SK-MEL-5 (cell line): ENCODE results near the gene SLC25A44. TPM values are rescaled to one million over a fixed set of nuclear protein-coding genes. Genes with fewer than 3 reads are reported as not detected.
"Not testable (repeated sequence)": the region's sequence is repeated elsewhere in the genome, so short reads cannot be mapped to it uniquely, and the experiment has no call there.

Experiments
- DNase-seq: peaks from one replicate; pipeline ENCODE4 v3.0.0-alpha.2; 2016; ENCODE audit warnings: low read depth, low spot score
- in situ Hi-C: cut with HindIII; loops from 2 replicates; pipeline ENCODE4 v1.10.0; 2016; ENCODE audit warnings: low sequenced_read_pairs, high pct_unique_total_duplicates, low pct_unique_long_range_greater_than_20kb
- total RNA-seq: library from RNA; depleted of rRNA; stranded (reverse); fragments of >200 nt; shearing (Covaris generic); gene quantifications from 2 replicates; pipeline ENCODE4 v1.2.3, GENCODE V29; 2014

SLC25A44 gene
- total RNA-seq, 1 experiment from 2014 or later = 26.6 TPM

DNA sequence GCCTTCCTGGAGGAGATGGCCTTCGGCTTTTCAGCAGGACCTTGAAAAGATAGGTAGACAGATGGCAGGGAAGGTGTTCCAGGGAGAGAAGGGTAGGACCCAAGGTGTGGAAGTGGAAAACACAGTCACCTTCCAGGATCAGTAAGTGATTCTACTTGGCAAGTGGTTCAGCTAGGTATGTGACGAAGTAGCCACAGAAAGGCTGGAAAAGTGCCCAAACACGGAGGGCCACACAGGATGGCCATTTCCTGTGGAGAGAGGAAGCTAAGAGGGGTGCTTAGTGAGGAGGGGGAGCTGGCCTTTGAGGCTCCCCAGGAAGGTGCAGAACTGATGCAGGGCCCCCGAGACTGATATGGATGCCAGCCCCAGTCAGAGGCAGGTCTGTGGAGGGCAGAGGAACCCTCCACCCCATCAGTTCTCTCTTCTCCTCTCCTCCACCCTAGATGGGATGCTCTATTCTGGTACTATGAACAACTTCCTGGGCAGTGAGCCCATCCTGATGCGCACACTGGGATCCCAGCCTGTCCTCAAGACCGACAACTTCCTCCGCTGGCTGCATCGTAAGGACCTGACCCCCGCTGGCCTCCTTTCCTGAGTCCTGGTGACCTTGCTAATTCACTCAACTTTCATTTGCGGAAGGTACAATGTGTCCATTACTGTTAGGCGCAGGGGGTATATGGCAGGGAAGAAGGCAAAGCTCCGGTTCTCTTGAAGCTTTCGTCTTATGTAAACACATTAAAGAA, 33.7 kb upstream of the SLC25A44 start:
- DNase-seq = no peak
- in situ Hi-C loops = no loop called here

DNA sequence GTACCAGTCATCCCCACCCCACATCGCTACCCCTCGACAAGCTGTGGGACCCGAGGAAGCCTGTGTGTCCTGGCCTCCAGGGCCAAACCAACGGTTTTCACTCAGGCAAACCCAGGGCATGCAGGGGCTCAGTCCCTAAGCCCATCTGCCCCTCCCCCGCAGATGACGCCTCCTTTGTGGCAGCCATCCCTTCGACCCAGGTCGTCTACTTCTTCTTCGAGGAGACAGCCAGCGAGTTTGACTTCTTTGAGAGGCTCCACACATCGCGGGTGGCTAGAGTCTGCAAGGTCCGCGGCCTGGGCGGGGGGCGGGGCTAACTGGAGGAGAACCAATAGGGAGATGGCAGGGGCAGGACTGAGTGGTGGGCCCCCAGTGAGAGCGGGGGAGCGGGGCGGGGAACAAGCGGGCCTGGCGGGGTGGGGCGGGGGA, 33.1 kb upstream of the SLC25A44 start:
- in situ Hi-C loops = no loop called here
- no peak for DNase-seq

GRCh38 chr1:156162430-156163037, 31.4 kb upstream of the SLC25A44 start:
- DNase-seq = no peak
- in situ Hi-C loops = no loop called here

GRCh38 chr1:156163712-156164111, 30.2 kb upstream of the SLC25A44 start:
- no peak for DNase-seq
- in situ Hi-C loops = no loop called here

DNA sequence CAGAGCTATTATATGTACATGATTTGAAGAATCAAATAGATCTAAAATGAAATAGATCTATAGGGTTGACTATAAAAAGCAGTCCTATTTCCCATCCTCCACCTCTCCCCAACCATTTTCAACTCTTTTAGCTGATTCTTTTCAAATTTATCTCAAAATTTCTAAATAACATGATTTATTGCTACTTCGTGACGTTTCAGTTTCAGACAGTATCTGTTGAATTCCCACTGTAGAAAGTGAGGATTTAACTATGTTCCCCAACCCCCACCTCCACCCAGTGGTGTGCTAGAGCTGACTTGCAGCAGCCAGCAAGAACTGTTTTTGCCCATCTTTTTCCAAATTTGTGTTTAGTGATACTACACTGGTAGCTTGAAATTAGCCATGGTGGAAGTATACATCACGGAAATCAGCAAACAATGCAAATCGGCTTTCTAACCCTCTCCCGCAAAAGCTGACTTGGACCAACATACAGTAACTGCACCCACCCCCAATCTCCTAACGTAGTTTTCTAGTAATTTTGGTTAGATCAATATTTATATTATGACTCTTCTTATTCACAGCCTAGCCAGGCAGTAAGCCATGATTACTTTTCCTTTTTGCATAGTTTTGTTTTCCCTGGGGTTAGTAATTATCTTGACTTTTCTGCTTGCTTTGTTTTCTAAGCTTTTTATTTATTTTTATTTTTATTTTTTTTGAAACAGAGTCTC, 29.6 kb upstream of the SLC25A44 start:
- in situ Hi-C loops = no loop called here
- no peak for DNase-seq

- in situ Hi-C loops = no loop called here
- no peak for DNase-seq
Observed at GRCh38 chr1:156165083-156165482, 28.8 kb upstream of the SLC25A44 start.

- in situ Hi-C loops = no loop called here
- no peak for DNase-seq
Observed at GRCh38 chr1:156167536-156167935, 26.4 kb upstream of the SLC25A44 start.

DNA sequence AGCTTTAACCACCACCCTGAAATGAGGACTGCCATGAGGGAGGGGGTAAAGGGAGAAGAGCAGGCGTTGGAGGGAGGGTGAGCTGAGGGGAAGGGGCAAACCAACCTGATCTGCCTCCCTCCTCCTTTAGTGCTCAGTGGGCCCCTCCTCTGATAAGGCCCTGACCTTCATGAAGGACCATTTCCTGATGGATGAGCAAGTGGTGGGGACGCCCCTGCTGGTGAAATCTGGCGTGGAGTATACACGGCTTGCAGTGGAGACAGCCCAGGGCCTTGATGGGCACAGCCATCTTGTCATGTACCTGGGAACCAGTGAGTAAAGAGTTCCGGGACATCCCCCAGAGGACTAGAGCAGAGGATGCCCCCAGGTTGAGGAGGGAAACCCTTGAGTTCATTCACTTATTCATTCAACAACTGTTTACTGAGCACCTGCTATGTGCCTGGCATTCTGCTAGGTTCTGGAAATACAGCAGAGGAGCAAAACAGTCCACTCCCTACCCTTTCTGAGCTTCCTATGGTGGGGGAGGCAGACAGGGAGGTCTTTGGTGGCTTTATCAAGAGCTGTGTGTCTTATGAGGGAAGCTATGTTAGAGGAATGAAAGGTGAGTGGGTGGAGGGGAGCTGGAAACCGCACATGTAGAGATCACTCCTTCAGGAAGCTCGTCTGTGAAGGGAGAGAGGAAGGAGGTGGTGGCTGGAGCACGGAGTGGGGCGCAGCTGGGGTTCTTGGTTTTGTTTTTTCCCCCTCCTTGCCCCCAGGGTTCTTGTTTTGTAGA, 21.0 kb upstream of the SLC25A44 start:
- DNase-seq = peak; percentile 43
- in situ Hi-C loops = no loop called here

DNA sequence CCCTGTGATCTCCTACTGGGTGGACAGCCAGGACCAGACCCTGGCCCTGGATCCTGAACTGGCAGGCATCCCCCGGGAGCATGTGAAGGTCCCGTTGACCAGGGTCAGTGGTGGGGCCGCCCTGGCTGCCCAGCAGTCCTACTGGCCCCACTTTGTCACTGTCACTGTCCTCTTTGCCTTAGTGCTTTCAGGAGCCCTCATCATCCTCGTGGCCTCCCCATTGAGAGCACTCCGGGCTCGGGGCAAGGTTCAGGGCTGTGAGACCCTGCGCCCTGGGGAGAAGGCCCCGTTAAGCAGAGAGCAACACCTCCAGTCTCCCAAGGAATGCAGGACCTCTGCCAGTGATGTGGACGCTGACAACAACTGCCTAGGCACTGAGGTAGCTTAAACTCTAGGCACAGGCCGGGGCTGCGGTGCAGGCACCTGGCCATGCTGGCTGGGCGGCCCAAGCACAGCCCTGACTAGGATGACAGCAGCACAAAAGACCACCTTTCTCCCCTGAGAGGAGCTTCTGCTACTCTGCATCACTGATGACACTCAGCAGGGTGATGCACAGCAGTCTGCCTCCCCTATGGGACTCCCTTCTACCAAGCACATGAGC, 17.2 kb upstream of the SLC25A44 start:
- in situ Hi-C loops = no loop called here
- DNase-seq = no peak

DNA sequence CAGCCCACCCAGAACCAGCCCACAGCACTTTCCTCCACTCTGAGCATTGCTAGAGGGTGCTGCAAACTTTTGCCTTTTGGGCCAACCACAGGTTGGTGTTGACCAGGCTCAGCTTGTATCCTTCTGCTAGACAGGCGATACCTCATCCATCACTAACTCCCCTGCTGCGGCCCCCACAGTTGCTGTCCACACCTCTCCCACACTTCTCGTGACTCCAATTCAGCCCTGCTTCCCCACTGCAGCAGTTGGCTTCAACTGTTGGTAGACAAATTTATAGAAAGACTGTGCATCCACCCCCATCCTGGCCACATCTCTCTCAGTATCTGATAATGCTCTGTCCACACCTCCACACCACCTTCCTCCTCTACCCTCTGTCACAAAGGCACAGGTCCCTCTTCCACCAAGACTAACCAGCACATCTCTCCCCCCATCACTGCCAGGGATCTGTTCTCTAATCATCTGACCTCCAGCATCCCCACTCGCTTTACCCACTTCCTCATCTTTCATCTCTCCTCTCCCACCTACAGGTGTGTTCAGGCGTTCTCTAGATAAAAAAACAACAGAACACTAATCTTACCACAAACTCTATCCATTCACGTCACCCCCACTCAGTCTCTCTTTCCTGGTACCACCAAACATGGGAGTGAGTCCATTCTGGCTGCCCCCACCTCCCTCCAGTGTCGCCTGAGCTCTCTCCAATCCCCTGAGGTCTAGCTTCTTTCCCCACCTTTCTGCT, 15.8 kb upstream of the SLC25A44 start:
- in situ Hi-C loops = no loop called here
- no peak for DNase-seq

DNA sequence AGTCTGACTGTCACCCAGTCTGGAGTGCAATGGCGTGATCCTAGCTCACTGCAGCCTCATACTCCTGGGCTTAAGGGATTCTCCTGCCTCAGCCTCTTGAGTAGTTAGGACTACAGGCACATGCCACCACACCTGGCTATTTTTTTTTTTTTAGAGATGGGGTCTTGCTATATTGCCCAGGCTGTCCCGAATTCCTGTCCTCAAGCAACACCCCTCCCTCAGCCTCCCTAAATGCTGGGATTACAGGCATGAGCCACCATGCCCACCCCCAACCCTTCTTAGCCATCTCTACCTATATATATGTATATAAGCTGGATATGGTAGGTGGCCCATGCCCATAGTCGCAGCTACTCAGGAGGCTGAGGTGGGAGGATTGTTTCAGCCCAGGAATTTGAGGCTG, 13.4 kb upstream of the SLC25A44 start:
- in situ Hi-C loops = no loop called here
- no peak for DNase-seq

- in situ Hi-C loops = not testable (repeated sequence)
- DNase-seq = peak; percentile 65
Observed at GRCh38 chr1:156181391-156181924, 12.4 kb upstream of the SLC25A44 start.

- in situ Hi-C loops = not testable (repeated sequence)
- peak; percentile 68 for DNase-seq
Observed at GRCh38 chr1:156182010-156182779, 11.7 kb upstream of the SLC25A44 start.

DNA sequence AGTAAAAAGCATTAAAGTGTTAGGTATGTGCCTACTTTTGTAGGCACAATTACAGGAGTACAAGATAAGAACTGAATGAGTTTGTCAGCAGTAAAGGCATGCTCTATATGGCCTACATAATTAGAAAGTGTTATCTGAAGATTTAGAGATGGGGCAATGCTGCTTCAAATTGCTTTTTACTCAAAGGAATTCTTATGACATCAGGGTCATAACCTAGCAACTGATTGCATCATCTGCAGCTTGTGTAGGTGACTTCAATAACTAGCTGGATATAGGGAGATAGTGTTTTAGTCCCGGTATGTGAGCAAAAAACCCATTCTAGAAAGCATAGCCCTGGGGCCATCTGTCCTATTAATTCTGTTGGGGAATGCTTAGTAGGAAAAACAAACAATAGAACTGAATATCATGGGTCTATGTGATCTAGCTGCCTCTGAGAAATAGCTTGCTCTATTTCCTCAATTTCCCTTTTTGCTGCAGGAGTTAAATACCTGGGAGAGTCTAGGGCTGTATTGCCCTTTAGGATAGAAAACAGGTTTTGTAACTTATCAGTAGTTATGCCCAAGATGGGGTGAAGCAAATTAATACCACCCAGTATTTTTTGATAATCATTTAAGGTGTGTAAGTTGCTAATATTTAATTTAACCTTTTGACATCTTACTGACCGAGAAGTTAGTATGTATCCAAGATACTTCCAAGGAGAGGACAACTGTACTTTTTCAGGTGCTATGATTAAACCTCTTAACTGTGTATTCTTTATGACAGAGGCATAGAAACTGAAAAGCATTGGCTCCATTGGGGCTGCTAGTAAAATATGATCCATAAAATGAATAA, 7.3 kb upstream of the SLC25A44 start:
- in situ Hi-C loops, DNase-seq: not testable (repeated sequence)

DNA sequence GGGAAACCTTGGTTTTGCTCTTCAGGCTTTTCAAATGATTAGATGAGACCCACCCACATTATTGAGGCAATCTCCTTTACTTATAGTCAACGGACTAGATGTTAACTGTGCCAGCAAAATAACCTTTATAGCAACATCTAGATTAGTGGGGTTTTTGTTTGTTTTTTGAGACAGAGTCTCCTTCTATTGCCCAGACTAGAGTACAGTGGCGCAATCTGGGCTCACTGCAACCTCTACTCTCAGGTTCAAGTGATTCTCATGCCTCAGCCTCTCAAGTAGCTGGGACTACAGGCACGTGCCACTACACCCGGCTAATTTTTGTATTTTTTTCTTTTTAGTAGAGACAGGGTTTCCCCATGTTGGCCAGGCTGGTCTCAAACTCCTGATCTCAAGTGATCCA, 3.6 kb upstream of the SLC25A44 start:
- DNase-seq, in situ Hi-C loops: not testable (repeated sequence)
